GM18498 (cell line): ENCODE data around the gene HOXD3.

Source experiments
- ATAC-seq: cut with Tn5 transposase; IDR thresholded peaks from one replicate; pipeline ENCODE4 v1.9.1; 2021; ENCODE audit warnings: mild to moderate bottlenecking, moderate library complexity; ENCODE audit not compliant: unreplicated experiment

HOXD3 gene

DNA sequence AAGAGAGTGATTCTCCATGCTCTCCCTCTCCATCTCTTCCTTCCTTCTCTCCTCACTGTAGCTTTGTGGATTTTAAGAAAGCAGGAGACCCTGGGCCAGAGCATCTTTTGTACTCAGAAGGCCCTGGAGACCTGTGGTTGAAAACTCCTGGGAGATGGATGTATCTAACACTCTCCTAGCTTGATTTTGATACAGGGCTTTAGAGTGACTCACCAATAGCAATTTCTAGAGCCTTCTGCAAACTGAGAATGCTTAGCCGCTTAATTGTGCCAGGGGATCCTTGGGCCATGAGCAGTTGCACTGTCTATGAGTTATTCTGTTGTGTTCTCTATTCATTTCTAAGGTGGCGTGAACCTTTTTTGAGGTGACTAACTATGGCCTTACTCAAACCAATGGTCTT is 49.0 kb downstream of the HOXD3 start:
- no peak for ATAC-seq

DNA sequence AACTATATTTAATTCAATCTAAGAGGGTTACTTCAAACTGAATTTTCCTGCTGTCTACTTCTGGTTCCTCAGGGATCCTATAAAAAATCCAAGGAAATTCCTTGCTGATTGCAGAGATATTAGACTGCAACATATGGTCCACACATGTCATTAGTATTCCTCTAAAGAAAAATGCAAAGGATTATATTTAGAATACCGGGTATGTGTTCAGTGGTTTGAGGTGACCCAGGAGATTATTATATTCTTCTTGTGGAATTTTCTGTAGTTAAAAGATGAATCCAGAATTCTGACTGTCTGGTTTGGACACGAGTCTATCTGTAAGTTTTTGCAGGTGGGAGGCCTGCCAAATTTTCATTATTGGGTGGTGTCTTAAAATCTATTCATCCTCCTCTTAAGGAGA is 49.6 kb downstream of the HOXD3 start:
- no peak for ATAC-seq

DNA sequence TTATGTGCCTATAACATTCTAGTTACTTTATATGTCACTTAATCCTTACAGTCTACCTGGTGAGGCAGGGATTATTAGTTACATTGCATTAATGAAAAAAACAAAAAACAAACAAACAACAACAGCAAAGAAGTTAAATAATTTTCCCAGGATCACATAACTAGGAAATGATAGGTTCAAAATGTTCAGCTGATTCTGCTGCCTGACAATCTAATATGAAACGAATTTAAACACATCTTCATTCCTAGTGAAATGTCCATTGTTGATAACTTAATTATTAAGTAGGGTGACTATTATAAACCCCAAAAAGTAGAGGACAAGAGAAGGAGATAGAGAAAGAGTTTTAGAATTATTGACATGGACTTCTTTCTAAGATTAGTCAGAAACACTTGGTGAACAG is 54.0 kb downstream of the HOXD3 start:
- no peak for ATAC-seq

DNA sequence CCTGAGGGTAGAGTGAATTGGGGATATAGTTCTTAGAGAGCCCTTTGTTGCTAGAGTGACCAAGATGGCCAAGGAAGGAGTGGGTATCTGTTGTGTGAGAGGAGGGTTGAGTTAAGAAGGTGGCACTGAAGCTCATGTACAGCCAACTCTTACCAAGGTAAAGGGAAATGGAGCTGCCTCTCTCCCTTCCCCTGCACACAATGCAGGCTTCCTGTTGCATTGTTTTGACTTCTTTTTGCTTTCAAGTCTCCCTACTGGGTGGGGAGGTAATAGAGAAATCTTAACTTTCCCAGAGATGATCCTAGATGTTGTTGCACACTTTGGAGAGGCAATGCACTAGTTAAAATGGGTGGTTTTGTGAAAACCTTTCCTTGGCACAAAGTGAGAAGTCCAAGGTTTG is 55.2 kb downstream of the HOXD3 start:
- ATAC-seq = no peak

DNA sequence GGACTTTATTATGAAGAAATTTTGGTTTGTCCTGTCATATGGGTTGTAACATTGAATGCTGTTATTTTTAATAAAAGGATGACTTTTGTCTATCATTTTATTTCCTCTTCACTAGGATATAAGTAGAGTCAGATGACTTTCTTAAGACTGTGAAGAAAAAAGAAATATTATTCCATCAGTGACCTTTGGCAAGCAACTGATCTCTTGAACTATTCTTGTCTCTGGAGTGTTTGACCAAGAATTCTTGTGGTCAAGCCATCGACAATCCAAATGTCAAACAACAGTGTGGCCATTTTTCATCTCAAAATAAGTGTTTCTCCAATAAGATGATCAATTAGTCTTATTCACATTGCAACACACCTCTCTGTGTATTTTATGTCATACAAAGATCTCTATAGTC is 56.3 kb downstream of the HOXD3 start:
- no peak for ATAC-seq
